ENCODE data around the gene MTERF4. TPM values are rescaled to one million over a fixed set of nuclear protein-coding genes. Genes with fewer than 3 reads are reported as not detected.

MTERF4 gene
- total and polyA plus RNA-seq, 2 of the 4 experiments (the other 2 are of a cell fraction), result 26.6 to 33.3 TPM

DNA sequence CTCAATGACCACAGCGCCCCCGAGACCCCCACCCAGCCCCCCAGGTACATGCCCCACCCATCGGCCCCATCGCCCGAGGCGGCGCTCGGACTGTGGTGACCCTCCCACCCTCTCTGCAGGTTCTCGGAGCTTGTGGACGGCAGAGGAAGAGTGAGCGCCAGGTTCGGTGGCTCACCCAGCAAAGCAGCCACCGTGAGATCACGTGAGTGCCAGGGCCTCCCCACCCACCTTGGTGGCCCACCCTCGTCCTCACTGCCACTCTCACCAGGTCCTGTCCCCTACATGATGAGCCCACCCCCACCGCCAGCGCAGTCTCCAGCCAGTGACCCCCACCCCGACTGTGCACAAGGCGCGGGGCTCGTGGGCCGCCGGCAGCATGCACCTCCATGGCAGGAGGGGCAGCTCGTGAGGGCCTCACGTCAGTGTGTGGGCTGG, 30.4 kb downstream of the MTERF4 start:
- Histone ChIP-seq H3K9ac (ENCODE audit: low read depth, low read length) (no peak overlapping the region), H3K23ac (ENCODE audit: low read depth, low read length) (no peak overlapping the region), H4K5ac (ENCODE audit: low read depth, low read length) (no peak overlapping the region), H2BK20ac (ENCODE audit: low read depth, low read length) (no peak overlapping the region), H4K20me1 (ENCODE audit: insufficient read depth, low read length) (no peaks in the 10 kb centered on the region), H3K4me2 (ENCODE audit: low read depth, low read length) (no peak overlapping the region), H4K8ac (ENCODE audit: low read depth in 2 of 2, low read length in 2 of 2) (no peak overlapping the region), H2AK9ac (replicated peaks; ENCODE audit: low read depth, low read length, poor library complexity) (peak overlapping the region; percentile 24), H3K27me3 (ENCODE audit: control insufficient read depth, insufficient read depth, low read length) (no peaks in the 10 kb centered on the region), H2AK5ac (ENCODE audit: low read depth, low read length) (no peak overlapping the region), H2BK120ac (ENCODE audit: low read depth, low read length) (no peak overlapping the region), H3K36me3 (ENCODE audit: control insufficient read depth, insufficient read depth, low read length) (peaks cover 47% of the 10 kb centered on the region; the same call in 1 of the 2 replicates), H4K91ac (ENCODE audit: insufficient read depth, low read depth, low read length) (no peak overlapping the region), H3K9me3 (ENCODE audit: control insufficient read depth, insufficient read depth, low read length) (no peaks in the 10 kb centered on the region), H3K4ac (ENCODE audit: low read depth, low read length) (no peak overlapping the region), H2AFZ (replicated peaks; ENCODE audit: low read length, poor library complexity) (no peak overlapping the region), H3K4me1 (ENCODE audit: control insufficient read depth, insufficient read depth, low read length) (no peaks in the 10 kb centered on the region), H3K18ac (ENCODE audit: low read depth, low read length) (no peak overlapping the region), H3K4me3 (ENCODE audit: insufficient read depth, low read depth, low read length) (no peak overlapping the region), H3K56ac (ENCODE audit: extremely low read depth, insufficient read depth, low read length) (no peak overlapping the region), H3K79me1 (ENCODE audit: low read depth in 1 of 2, low read length in 2 of 2) (no peaks in the 10 kb centered on the region), H3K9me1 (ENCODE audit: insufficient read depth, low read length) (no peaks in the 10 kb centered on the region), H2BK15ac (ENCODE audit: low read depth, low read length) (no peak overlapping the region), H2BK5ac (ENCODE audit: low read depth, low read length, poor library complexity, severe bottlenecking) (no peak overlapping the region), H3K27ac (ENCODE audit: insufficient read depth, low read length) (no peak overlapping the region), H3K14ac (replicated peaks; ENCODE audit: low read depth, low read length) (no peak overlapping the region)
- intact Hi-C loops (cut with micrococcal nuclease) (no loop called here), in situ Hi-C loops (cut with MboI; ENCODE audit: low sequenced_read_pairs) (loop anchor here (10.0 kb wide), 1 partner anchor 217 kb away; no protein-coding TSS in a partner anchor), dilution Hi-C loops (cut with HindIII; ENCODE audit: low sequenced_read_pairs, unreplicated experiment) (no loop called here)
- DNase-seq (no peak), ATAC-seq (ENCODE audit: low read depth) (no peak)
- ChIA-PET POLR2A (ENCODE audit: unreplicated experiment) (no interaction called here), CTCF (no interaction called here)
- WGBS, 2 experiments (ENCODE audit: extremely low coverage in 2 of 2, insufficient read length in 1 of 2), result 82% methylated on average over 8 of the region's 25 CpGs; no CpG with 5 or more reads in 1 of the 2 experiments
- TF ChIP-seq MAZ (IDR thresholded peaks at IDR 0.05; ENCODE audit: borderline replicate concordance, low read depth, low read length) (no peak), NFE2L2 (IDR thresholded peaks at IDR 0.05; ENCODE audit: low read depth, low read length) (no peak), CEBPB (IDR thresholded peaks at IDR 0.05; ENCODE audit: low read depth, low read length) (no peak), RCOR1 (IDR thresholded peaks at IDR 0.05; ENCODE audit: insufficient replicate concordance, low read length) (no peak), FOS (IDR thresholded peaks at IDR 0.05; ENCODE audit: low read depth, low read length) (no peak), MAFK (IDR thresholded peaks at IDR 0.05; ENCODE audit: low read depth, low read length) (no peak), RFX5 (IDR thresholded peaks at IDR 0.05; ENCODE audit: low read depth, low read length) (no peak), SMC3 (IDR thresholded peaks at IDR 0.05; ENCODE audit: low read depth, low read length) (no peak), MXI1 (IDR thresholded peaks at IDR 0.05; ENCODE audit: borderline replicate concordance, low read depth, low read length) (no peak), CHD1 (IDR thresholded peaks at IDR 0.05; ENCODE audit: low read depth, low read length) (no peak)
- TF ChIP-seq, protein P1, sequence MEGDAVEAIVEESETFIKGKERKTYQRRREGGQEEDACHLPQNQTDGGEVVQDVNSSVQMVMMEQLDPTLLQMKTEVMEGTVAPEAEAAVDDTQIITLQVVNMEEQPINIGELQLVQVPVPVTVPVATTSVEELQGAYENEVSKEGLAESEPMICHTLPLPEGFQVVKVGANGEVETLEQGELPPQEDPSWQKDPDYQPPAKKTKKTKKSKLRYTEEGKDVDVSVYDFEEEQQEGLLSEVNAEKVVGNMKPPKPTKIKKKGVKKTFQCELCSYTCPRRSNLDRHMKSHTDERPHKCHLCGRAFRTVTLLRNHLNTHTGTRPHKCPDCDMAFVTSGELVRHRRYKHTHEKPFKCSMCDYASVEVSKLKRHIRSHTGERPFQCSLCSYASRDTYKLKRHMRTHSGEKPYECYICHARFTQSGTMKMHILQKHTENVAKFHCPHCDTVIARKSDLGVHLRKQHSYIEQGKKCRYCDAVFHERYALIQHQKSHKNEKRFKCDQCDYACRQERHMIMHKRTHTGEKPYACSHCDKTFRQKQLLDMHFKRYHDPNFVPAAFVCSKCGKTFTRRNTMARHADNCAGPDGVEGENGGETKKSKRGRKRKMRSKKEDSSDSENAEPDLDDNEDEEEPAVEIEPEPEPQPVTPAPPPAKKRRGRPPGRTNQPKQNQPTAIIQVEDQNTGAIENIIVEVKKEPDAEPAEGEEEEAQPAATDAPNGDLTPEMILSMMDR (conservative IDR thresholded peaks at IDR 0.05; ENCODE audit: low read depth, low read length), result no peak
- TF ChIP-seq, protein P2, sequence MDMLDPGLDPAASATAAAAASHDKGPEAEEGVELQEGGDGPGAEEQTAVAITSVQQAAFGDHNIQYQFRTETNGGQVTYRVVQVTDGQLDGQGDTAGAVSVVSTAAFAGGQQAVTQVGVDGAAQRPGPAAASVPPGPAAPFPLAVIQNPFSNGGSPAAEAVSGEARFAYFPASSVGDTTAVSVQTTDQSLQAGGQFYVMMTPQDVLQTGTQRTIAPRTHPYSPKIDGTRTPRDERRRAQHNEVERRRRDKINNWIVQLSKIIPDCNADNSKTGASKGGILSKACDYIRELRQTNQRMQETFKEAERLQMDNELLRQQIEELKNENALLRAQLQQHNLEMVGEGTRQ (IDR thresholded peaks at IDR 0.05; ENCODE audit: low read depth, low read length), result no peak
- BruUV-seq (replicated peaks), result no TSS peak

Measured in IMR-90 (cell line).